Endothelial cell of umbilical vein (primary cell): Measurements from ENCODE around the gene NFKBIL1. TPM values are rescaled to one million over a fixed set of nuclear protein-coding genes. Genes with fewer than 3 reads are reported as not detected.

Experiments
- BruUV-seq: library from RNA; stranded (reverse); fragments of 400-500 nt; replicated peaks from 2 replicates; lab custom pipeline; 2021; lab: Mats Ljungman, UMichigan
- CTCF ChIA-PET: fragments of 300-600, 350-600 bp; sonication (Branson Sonifier 250); formaldehyde crosslinking; loops from one replicate; lab custom pipeline; 2021; ENCODE audit warnings: antibody characterized with exemption, inconsistent platforms; lab: Charles Lee
- POLR2A ChIA-PET: fragments of 300-600, 350-600 bp; sonication (Branson Sonifier 250); formaldehyde crosslinking; loops from one replicate; lab custom pipeline; 2021; ENCODE audit warnings: antibody characterized with exemption, inconsistent platforms; lab: Charles Lee
- DNase-seq: peaks from one replicate; pipeline ENCODE4 v3.0.0-alpha.2; 2011; ENCODE audit warnings: low read depth, low spot score
- FAIRE-seq: peaks from 2 replicates; lab custom pipeline; 2011; peaks lifted over from hg19 to GRCh38; lab: Jason Lieb, UNC
- H2AFZ ChIP-seq: 2 replicates; pipeline ENCODE4 v1.6.0; 2012; ENCODE audit warnings: low read depth, low read length, control low read depth, inconsistent platforms
- H3K27ac ChIP-seq: 2 replicates; pipeline ENCODE4 v1.5.1; 2011; ENCODE audit warnings: low read depth, mild to moderate bottlenecking, control low read depth, low read length, moderate library complexity; ENCODE audit not compliant: insufficient read depth
- H3K27me3 ChIP-seq, 2 experiments: 2 replicates each; pipeline versions ENCODE4 v1.6.0 to v1.6.1; 2011; ENCODE audit warnings: low read length in 2 of 2, mixed read lengths in 1 of 2; ENCODE audit not compliant: control insufficient read depth in 2 of 2, insufficient read depth in 2 of 2
- H3K36me3 ChIP-seq, 2 experiments: 2 replicates in 1 of 2; 3 replicates in 1 of 2; pipeline ENCODE4 v1.5.1; 2011; ENCODE audit warnings: low read length in 2 of 2, mild to moderate bottlenecking in 1 of 2, moderate library complexity in 1 of 2; ENCODE audit not compliant: control insufficient read depth in 2 of 2, insufficient read depth in 2 of 2; ENCODE audit errors: extremely low read depth in 1 of 2
- H3K4me1 ChIP-seq: 3 replicates; pipeline ENCODE4 v1.5.1; 2011; ENCODE audit warnings: mild to moderate bottlenecking, low read length; ENCODE audit not compliant: control insufficient read depth, insufficient read depth; ENCODE audit errors: extremely low read depth
- H3K4me2 ChIP-seq: 2 replicates; pipeline ENCODE4 v1.6.1; 2011; ENCODE audit warnings: low read length, control low read depth, mixed read lengths; ENCODE audit not compliant: insufficient read depth
- H3K4me3 ChIP-seq, 3 experiments: fragments of 200-600 bp in 1 of 3; sonication (generic), shearing (Covaris generic) in 1 of 3; replicated peaks in 1 of 3; 2 replicates each; pipeline ENCODE4 v1.5.1; 2011 to 2016; ENCODE audit warnings: control low read depth in 3 of 3, low read length in 3 of 3, mild to moderate bottlenecking in 2 of 3, inconsistent platforms in 1 of 3, low read depth in 1 of 3, moderate library complexity in 1 of 3; ENCODE audit not compliant: insufficient read depth in 1 of 3
- H3K79me2 ChIP-seq: 2 replicates; pipeline ENCODE4 v1.6.0; 2012; ENCODE audit warnings: low read length, inconsistent platforms; ENCODE audit not compliant: control insufficient read depth, insufficient read depth
- H3K9ac ChIP-seq: replicated peaks from 2 replicates; pipeline ENCODE3; 2011; ENCODE audit warnings: low read length, control low read depth; ENCODE audit not compliant: insufficient read depth; ENCODE audit errors: extremely low read depth
- H3K9me1 ChIP-seq: replicated peaks from 3 replicates; pipeline ENCODE4 v1.6.0; 2011; ENCODE audit warnings: mild to moderate bottlenecking, low read length; ENCODE audit not compliant: control insufficient read depth, insufficient read depth; ENCODE audit errors: extremely low read depth
- H3K9me3 ChIP-seq: replicated peaks from 2 replicates; pipeline ENCODE4 v1.5.1; 2012; ENCODE audit warnings: low read length, inconsistent platforms; ENCODE audit not compliant: control insufficient read depth, insufficient read depth
- H4K20me1 ChIP-seq: replicated peaks from 2 replicates; pipeline ENCODE3; 2011; ENCODE audit warnings: mild to moderate bottlenecking, low read length; ENCODE audit not compliant: control insufficient read depth, insufficient read depth; ENCODE audit errors: extremely low read depth
- EZH2 ChIP-seq: IDR thresholded peaks from 2 replicates; pipeline ENCODE4 v1.6.1; 2012; ENCODE audit warnings: borderline replicate concordance, low read depth, mild to moderate bottlenecking, moderate library complexity, low read length, inconsistent platforms; ENCODE audit not compliant: severe bottlenecking
- FOS ChIP-seq: IDR thresholded peaks from 2 replicates; pipeline ENCODE4 v1.6.1; 2011; ENCODE audit warnings: mild to moderate bottlenecking, low read length, moderate library complexity, borderline replicate concordance; ENCODE audit not compliant: insufficient read depth
- GATA2 ChIP-seq: IDR thresholded peaks from 2 replicates; pipeline ENCODE4 v1.7.0; 2011; ENCODE audit warnings: low read depth, mild to moderate bottlenecking, moderate library complexity, mixed read lengths, low read length; ENCODE audit not compliant: insufficient read length, insufficient read depth
- JUN ChIP-seq: IDR thresholded peaks from 2 replicates; pipeline ENCODE4 v1.6.1; 2011; ENCODE audit warnings: borderline replicate concordance, low read depth; ENCODE audit not compliant: insufficient read length, insufficient read depth
- MYC ChIP-seq: IDR thresholded peaks from one replicate; pipeline ENCODE4 v1.6.1; 2011; ENCODE audit warnings: mild to moderate bottlenecking, low read depth, low read length
- POLR2A ChIP-seq: IDR thresholded peaks from 2 replicates; pipeline ENCODE4 v1.6.1; 2012; ENCODE audit warnings: low read depth, mild to moderate bottlenecking, control low read depth, low read length
- POLR2AphosphoS5 ChIP-seq: IDR thresholded peaks from 2 replicates; pipeline ENCODE4 v1.6.1; 2012; ENCODE audit warnings: low read depth, mild to moderate bottlenecking, control low read depth, low read length, moderate library complexity; ENCODE audit not compliant: insufficient read depth
- dilution Hi-C: fragments of 300-500 bp; cut with MboI; formaldehyde crosslinking; loops from one replicate; pipeline ENCODE4 v1.15.0; 2019; ENCODE audit warnings: low sequenced_read_pairs; ENCODE audit not compliant: extremely low pct_ligation_motif_present
- intact Hi-C: fragments of 100-400 bp; cut with micrococcal nuclease; formaldehyde crosslinking; loops from one replicate; pipeline ENCODE4 v1.10.0; 2022
- polyA plus RNA-seq, 4 experiments: library from polyadenylated mRNA; depleted of rRNA in 3 of 4; stranded (reverse) in 3 of 4; unstranded in 1 of 4; fragments of >200 nt; gene quantifications; 2 replicates each; pipeline versions ENCODE4 v1.2.1 to v1.2.3, GENCODE V29; 2011 to 2012; ENCODE audit warnings: missing spikeins in 1 of 4
- total RNA-seq: library from RNA; stranded (reverse); gene quantifications from 2 replicates; pipeline ENCODE4 v1.2.3, GENCODE V29; 2021
- TF ChIP-seq, protein P1 (sequence below), 2 donors: IDR thresholded peaks; 1 replicate in 1 of 2; 2 replicates in 1 of 2; pipeline ENCODE4 v1.5.1; 2011; ENCODE audit warnings: low read length in 2 of 2, mild to moderate bottlenecking in 2 of 2, moderate library complexity in 2 of 2, control low read depth in 1 of 2, inconsistent platforms in 1 of 2, low read depth in 1 of 2; ENCODE audit not compliant: insufficient read depth in 1 of 2; ENCODE audit errors: extremely low read depth in 1 of 2
- TF ChIP-seq, protein P2 (sequence below): IDR thresholded peaks from 2 replicates; pipeline ENCODE4 v1.6.1; 2011; ENCODE audit not compliant: insufficient read depth, insufficient read length

Gene NFKBIL1
- total and polyA plus RNA-seq, 2 donors (not counting 3 experiments of a cell fraction or from before 2014, with no cell fraction given) = 9.9 to 15.5 TPM

DNA sequence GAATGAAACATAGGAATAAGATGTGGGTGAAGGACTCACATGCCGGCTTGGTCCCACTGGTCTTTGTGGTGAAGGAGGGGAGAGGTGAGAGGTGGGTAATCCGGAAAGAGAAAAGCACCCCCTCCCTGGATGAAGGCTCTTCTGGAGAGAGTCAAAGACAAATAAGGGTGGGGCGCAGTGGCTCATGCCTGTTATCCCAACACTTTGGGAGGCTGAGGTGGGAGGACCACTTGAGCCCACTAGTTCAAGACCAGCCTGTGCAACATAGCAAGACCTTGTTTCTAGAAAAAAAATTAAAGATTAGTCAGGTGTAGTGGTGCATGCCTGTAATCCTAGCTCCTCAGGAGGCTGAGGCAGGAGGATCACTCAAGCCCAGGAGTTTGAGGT, 31.7 kb downstream of the NFKBIL1 start:
- no TSS peak for BruUV-seq

More for the DNA sequence above, 31.7 kb downstream of the NFKBIL1 start:
- no peak overlapping the region for H3K9ac ChIP-seq
- no peak overlapping the region for H3K4me3 ChIP-seq
- H3K27me3 ChIP-seq = no peaks in the 10 kb centered on the region
- H3K27ac ChIP-seq = no peak overlapping the region
- H3K79me2 ChIP-seq = peaks cover 10% of the 10 kb centered on the region
- no peak for FAIRE-seq
- H3K4me1 ChIP-seq = peaks cover 16% of the 10 kb centered on the region
- no peaks in the 10 kb centered on the region for H3K9me3 ChIP-seq
- dilution Hi-C loops (no loop called here), intact Hi-C loops (no loop called here)
- CTCF ChIA-PET = interaction anchor here (17.0 to 32.6 kb wide), 2 partner anchors 16 to 23 kb away, joined by 286 to 1517 read pairs; partner anchors contain the start of genes ATP6V1G2, DDX39B, NCR3 and NFKBIL1
- no peak for DNase-seq
- no peak overlapping the region for H2AFZ ChIP-seq
- H3K36me3 ChIP-seq = no peaks in the 10 kb centered on the region
- no peak overlapping the region for H3K4me2 ChIP-seq
- TF ChIP-seq POLR2A (no peak), POLR2AphosphoS5 (no peak), JUN (no peak), FOS (no peak), EZH2 (no peak), GATA2 (no peak), MYC (no peak)
- TF ChIP-seq, protein P1, sequence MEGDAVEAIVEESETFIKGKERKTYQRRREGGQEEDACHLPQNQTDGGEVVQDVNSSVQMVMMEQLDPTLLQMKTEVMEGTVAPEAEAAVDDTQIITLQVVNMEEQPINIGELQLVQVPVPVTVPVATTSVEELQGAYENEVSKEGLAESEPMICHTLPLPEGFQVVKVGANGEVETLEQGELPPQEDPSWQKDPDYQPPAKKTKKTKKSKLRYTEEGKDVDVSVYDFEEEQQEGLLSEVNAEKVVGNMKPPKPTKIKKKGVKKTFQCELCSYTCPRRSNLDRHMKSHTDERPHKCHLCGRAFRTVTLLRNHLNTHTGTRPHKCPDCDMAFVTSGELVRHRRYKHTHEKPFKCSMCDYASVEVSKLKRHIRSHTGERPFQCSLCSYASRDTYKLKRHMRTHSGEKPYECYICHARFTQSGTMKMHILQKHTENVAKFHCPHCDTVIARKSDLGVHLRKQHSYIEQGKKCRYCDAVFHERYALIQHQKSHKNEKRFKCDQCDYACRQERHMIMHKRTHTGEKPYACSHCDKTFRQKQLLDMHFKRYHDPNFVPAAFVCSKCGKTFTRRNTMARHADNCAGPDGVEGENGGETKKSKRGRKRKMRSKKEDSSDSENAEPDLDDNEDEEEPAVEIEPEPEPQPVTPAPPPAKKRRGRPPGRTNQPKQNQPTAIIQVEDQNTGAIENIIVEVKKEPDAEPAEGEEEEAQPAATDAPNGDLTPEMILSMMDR (IDR thresholded peaks at IDR 0.05; ENCODE audit: extremely low read depth in 1 of 2, insufficient read depth in 1 of 2, low read depth in 1 of 2, low read length in 2 of 2) = no peak
- TF ChIP-seq, protein P2, sequence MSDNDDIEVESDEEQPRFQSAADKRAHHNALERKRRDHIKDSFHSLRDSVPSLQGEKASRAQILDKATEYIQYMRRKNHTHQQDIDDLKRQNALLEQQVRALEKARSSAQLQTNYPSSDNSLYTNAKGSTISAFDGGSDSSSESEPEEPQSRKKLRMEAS = no peak
- no peaks in the 10 kb centered on the region for H4K20me1 ChIP-seq
- no peaks in the 10 kb centered on the region for H3K9me1 ChIP-seq
- POLR2A ChIA-PET = no interaction called here
